ENCODE measurements around the gene RASSF3. TPM values are rescaled to one million over a fixed set of nuclear protein-coding genes. Genes with fewer than 3 reads are reported as not detected.

Gene RASSF3
- total RNA-seq, 1 donor from 2014 or later: 43.5 TPM

DNA sequence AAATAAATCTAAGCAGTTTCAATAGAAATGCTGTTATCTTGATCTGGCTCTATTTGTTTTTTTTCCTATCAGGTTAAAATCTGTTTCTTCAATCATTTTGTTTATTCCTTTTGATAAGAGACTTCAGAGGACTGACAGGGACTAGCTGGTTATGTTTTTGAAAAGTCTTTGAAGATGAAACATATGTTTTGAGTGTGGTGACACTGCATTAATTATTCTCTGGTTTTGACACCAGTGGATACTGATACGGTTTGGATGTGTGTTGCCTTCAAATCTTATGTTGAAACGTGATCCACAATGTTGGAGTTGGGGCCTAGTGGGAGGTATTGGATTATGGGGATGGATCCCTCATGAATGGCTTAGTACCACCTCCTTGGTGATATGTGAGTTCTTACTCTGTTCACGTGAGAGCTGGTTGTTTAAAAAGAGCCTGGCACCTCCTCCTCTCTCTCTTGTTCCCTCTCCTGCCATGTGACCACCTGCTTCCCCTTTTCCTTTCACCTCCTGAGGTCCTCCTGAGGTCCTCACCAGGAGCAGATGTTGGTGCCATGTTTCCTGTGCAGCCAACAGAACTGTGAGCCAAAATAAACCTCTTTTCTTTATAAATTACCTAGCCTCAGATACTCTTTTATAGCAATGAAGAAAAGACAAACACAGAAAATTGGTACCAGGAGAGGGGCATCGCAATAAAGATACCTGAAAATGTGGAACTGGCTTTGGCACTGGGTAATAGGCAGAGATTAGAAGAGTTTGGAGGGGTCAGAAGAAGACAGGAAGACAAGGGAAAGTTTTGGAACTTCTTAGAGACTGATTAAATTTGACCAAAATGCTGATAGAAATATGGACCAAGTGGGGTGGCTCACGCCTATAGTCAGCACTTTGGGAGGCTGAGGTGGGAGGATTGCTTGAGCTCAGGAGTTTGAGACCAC is 23.0 kb downstream of the RASSF3 start:
- H3K9me3 Mint-ChIP-seq (ENCODE audit: unreplicated experiment): no peaks in the 10 kb centered on the region
- H3K4me3 Mint-ChIP-seq (ENCODE audit: unreplicated experiment): no peak overlapping the region
- H3K4me1 Mint-ChIP-seq (ENCODE audit: unreplicated experiment): peaks cover 34% of the 10 kb centered on the region
- peaks cover 20% of the 10 kb centered on the region for H3K36me3 Mint-ChIP-seq (ENCODE audit: low read depth, unreplicated experiment)
- no peak overlapping the region for H3K27ac Mint-ChIP-seq (ENCODE audit: unreplicated experiment)
- DNase-seq (ENCODE audit: low spot score): no peak
- peaks cover 2% of the 10 kb centered on the region for H3K27me3 Mint-ChIP-seq (ENCODE audit: unreplicated experiment)
- TF ChIP-seq, protein P1, sequence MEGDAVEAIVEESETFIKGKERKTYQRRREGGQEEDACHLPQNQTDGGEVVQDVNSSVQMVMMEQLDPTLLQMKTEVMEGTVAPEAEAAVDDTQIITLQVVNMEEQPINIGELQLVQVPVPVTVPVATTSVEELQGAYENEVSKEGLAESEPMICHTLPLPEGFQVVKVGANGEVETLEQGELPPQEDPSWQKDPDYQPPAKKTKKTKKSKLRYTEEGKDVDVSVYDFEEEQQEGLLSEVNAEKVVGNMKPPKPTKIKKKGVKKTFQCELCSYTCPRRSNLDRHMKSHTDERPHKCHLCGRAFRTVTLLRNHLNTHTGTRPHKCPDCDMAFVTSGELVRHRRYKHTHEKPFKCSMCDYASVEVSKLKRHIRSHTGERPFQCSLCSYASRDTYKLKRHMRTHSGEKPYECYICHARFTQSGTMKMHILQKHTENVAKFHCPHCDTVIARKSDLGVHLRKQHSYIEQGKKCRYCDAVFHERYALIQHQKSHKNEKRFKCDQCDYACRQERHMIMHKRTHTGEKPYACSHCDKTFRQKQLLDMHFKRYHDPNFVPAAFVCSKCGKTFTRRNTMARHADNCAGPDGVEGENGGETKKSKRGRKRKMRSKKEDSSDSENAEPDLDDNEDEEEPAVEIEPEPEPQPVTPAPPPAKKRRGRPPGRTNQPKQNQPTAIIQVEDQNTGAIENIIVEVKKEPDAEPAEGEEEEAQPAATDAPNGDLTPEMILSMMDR (IDR thresholded peaks at IDR 0.05; ENCODE audit: unreplicated experiment): no peak

DNA sequence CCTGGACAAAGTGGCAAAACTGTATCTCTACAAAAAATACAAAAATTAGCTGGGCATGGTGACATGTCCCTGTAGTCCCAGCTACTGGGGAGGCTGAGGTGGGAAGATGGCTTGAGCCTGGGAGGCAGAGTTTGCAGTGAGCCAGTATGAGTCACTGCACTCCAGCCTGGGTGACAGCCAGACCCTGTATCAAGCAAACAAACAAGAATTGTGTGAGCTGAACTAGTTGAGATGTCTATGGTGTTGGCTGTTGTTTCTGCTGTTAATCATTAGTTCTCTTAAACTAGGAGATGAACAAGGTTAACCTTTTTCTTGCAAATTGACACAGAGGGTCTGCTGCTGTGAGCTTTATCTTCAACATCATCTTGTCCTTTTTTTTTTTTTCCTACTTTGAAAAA is 23.6 kb downstream of the RASSF3 start:
- Mint-ChIP-seq H3K27me3 (ENCODE audit: unreplicated experiment) (peaks cover 2% of the 10 kb centered on the region), H3K9me3 (ENCODE audit: unreplicated experiment) (no peaks in the 10 kb centered on the region), H3K27ac (ENCODE audit: unreplicated experiment) (no peak overlapping the region), H3K4me1 (ENCODE audit: unreplicated experiment) (peaks cover 38% of the 10 kb centered on the region), H3K36me3 (ENCODE audit: low read depth, unreplicated experiment) (peaks cover 23% of the 10 kb centered on the region), H3K4me3 (ENCODE audit: unreplicated experiment) (no peak overlapping the region)
- TF ChIP-seq, protein P1 (IDR thresholded peaks at IDR 0.05; ENCODE audit: unreplicated experiment): no peak
- DNase-seq (ENCODE audit: low spot score): no peak

DNA sequence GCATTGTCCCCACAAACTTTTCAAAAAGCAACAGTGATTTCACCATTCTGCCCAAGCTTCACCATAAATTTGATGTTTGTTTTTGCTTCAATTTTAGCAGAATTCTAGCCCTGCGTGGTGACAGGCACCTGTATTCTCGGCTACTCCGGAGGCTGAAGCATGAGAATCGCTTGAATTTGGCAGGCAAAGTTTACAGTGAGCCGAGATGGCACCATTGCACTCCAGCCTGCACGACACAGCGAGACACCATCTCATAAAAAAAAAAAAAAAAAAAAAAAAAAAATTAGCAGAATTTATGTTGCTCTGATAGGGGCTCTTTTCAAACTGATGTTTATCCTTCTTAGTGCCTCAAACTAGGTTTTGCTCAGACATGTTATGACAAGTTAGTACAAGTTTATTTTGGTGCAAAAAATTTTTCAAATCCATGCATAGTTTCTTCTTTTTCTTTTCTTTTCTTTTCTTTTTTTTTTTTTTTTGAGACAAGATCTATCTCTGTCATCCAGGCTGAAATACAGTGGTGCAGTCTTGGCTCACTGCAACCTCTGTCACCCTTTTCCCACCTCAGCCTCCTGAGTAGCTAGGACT is 24.3 kb downstream of the RASSF3 start:
- DNase-seq (ENCODE audit: low spot score): no peak
- no peak overlapping the region for H3K4me3 Mint-ChIP-seq (ENCODE audit: unreplicated experiment)
- no peak overlapping the region for H3K27ac Mint-ChIP-seq (ENCODE audit: unreplicated experiment)
- TF ChIP-seq, protein P1 (IDR thresholded peaks at IDR 0.05; ENCODE audit: unreplicated experiment): no peak
- peaks cover 2% of the 10 kb centered on the region for H3K27me3 Mint-ChIP-seq (ENCODE audit: unreplicated experiment)
- no peaks in the 10 kb centered on the region for H3K9me3 Mint-ChIP-seq (ENCODE audit: unreplicated experiment)
- peaks cover 38% of the 10 kb centered on the region for H3K4me1 Mint-ChIP-seq (ENCODE audit: unreplicated experiment)
- H3K36me3 Mint-ChIP-seq (ENCODE audit: low read depth, unreplicated experiment): peaks cover 23% of the 10 kb centered on the region

DNA sequence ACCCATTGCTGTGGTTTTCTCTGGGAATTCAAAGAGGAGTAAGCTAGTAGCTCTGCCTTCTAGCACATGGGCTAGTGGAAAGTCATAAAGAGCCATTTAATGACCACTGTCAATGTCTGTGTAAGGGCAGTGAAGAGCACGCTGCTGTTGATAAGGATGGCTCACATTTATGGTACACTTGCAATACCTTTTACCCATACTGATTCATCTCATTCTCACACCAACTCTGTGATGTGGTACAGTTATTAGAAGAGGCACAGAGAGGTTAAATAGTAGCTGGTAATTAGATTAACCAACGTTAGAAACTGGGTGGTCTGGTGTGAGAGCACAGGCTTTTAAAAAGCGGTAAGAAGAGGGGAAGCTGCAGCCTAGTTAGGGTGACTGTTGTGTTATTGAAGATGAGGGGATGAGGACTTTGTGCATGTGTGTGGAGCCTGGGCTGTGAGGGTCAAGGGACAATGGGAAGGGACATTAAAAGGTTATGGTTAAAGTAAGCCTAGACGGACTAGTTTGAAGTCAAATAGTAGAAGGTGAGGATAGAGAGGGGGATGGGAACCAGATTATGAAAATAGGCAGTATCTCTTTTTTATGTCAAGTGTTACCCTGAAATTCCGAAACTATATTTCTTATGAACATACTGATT is 25.2 kb downstream of the RASSF3 start:
- Mint-ChIP-seq H3K4me1 (ENCODE audit: unreplicated experiment) (peaks cover 37% of the 10 kb centered on the region), H3K4me3 (ENCODE audit: unreplicated experiment) (no peak overlapping the region), H3K9me3 (ENCODE audit: unreplicated experiment) (no peaks in the 10 kb centered on the region), H3K27me3 (ENCODE audit: unreplicated experiment) (peaks cover 2% of the 10 kb centered on the region), H3K36me3 (ENCODE audit: low read depth, unreplicated experiment) (peaks cover 22% of the 10 kb centered on the region), H3K27ac (ENCODE audit: unreplicated experiment) (no peak overlapping the region)
- no peak for DNase-seq (ENCODE audit: low spot score)
- TF ChIP-seq, protein P1 (IDR thresholded peaks at IDR 0.05; ENCODE audit: unreplicated experiment): no peak
